AML-193 (cell line): ENCODE measurements around the gene ORC3.
A peak's percentile ranks its signal among the peaks of the same experiment; 100 is the strongest.
"Not testable (repeated sequence)": the region's sequence is repeated elsewhere in the genome, so short reads cannot be mapped to it uniquely, and the experiment has no call there.

Experiments
- DNase-seq, 2 experiments: peaks; one replicate each; lab custom pipeline; 2025; lab: John Stamatoyannopoulos, UW

The ORC3 gene

GRCh38 chr6:87600576-87600975 is 10.6 kb downstream of the ORC3 start:
- DNase-seq, result peak in 1 of 2 experiments; percentile 34

GRCh38 chr6:87606199-87606598 is 16.3 kb downstream of the ORC3 start:
- DNase-seq, result no peak

DNA sequence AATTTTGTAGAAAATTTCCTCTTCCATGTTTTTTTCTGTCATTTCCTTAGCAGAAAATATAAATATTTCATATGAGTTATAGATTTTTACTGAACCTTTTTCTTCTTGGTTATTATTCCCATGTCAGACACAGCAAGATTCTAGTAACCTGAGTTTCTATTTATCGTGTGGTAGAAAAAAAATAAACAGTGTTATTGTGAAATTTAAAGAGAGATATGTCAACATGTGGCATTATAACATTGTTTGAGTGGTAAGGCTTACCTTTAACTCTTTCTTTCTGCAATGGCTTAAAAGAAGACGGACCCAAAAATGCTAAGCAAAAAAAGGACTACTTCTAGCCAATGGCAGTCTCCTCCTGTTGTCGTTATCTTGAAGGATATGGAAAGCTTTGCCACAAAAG is 18.9 kb downstream of the ORC3 start:
- no peak for DNase-seq

DNA sequence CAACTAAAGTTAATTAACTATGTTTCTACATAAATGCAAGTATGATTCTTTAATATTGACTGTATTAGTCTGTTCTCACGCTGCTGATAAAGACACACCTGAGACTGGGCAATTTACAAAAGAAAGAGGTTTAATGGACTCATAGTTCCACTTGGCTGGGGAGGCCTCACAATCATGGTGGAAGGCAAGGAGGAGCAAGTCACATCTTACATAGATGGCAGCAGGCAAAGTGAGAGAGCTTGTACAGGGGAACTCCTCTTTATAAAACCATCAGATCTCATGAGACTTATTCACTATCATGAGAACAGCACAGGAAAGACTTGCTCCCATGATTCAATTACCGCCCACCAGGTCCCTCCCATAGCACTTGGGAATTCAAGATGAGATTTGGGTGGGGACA is 23.1 kb downstream of the ORC3 start:
- not testable (repeated sequence) for DNase-seq

DNA sequence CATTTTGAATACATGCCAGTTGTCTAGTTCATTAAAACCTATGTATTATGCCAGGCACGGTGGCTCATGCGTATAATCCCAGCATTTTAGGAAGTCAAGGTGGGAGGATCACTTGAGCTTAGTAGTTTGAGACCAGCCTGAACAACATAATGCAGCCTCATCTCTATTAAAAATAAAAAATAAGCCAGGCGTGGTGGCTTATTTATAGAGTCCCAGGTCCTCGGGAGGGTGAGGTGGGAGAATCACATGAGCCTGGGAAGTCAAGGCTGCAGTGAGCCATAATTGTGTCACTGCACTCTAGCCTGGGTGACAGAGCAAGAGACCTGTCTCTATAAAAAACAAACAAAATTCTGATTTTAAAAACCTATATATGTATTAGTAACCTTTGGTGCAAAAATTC is 27.5 kb downstream of the ORC3 start:
- DNase-seq, result no peak

GRCh38 chr6:87618531-87618930 is 28.6 kb downstream of the ORC3 start:
- no peak for DNase-seq

DNA sequence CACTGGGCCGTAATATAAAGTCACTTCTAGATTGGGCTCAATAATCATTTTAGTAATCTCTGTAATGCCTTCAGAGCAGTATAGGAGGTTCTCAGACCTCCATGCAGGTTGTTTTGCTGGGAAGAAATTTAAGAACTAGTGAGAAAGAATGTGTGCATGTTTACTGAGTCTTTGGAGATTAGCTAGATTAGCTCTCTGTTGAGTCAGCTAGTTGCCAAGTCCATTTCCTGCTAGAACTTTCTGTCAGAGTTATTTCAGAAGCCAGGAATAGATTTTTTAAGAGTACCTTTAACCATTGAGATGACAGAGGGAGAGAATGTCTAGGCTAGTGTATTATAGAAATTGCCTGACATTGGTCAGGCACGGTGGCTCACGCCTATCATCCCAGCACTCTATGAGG is 33.3 kb downstream of the ORC3 start:
- no peak for DNase-seq

GRCh38 chr6:87628424-87628823 is 38.5 kb downstream of the ORC3 start:
- peak in 1 of 2 experiments; percentile 15 for DNase-seq

GRCh38 chr6:87628881-87629280 is 38.9 kb downstream of the ORC3 start:
- peak; percentile 2 to 15 for DNase-seq

DNA sequence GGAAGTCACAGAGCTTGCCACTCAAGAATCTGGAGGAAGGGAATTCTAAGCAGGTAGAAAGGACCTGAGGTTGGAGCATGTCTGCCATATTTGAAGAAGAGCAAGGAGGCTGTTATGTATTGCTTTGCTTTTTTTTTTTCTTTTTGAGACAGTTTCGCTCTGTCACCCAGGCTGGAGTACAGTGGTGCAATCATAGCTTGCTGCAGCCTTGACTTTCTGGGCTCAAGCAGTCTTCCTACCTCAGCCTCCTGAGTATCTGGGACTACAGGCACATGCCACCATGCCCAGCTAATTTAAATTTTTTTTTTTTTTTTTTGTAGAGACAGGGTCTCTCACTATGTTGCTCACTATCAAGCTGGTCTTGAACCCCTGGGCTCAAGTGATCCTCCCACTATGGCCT is 40.8 kb downstream of the ORC3 start:
- DNase-seq, result no peak

GRCh38 chr6:87633851-87634250 is 43.9 kb downstream of the ORC3 start:
- DNase-seq, result no peak

GRCh38 chr6:87636315-87636714 is 46.4 kb downstream of the ORC3 start:
- DNase-seq, result no peak

DNA sequence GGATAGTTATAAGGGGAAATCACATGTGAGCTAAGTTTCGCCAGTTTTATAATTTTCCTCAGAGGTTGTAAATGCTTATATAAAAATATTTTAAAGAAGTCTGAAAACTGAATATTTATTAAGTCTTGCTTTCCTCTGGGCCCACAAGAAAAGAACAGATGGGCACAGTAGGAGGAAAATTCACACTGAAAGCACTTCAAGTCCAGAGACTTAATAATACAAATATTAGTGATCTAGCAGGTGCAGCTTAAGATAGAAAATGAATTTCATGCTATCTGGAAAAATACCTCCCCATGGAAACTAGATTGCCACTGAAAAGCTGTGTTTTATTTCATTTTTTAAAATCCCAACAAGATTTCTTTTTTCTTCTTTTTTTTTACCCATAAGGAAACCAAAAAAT is 47.2 kb downstream of the ORC3 start:
- no peak for DNase-seq

DNA sequence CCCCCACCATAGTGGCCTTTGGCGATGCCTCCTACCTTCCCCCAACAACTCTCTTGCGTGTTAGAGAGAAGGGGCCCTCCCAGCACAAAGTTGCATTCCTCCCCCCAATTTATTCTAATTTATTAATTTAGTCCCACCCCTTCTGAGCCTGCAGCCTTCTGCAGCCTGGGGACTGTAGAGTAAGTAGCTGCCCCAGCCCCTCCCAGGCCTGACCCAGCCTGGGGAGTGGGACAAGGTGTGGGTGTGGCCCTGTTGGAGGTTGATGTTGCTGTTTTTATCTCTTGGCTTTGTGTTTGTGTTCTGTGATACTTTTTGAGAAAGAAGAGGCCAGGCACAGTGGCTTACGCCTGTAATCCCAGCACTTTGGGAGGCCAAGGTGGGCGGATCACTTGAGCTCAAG is 49.4 kb downstream of the ORC3 start:
- no peak for DNase-seq

- DNase-seq, result no peak
These were observed 51.2 kb downstream of the ORC3 start for GRCh38 chr6:87641065-87641692.

- DNase-seq, result no peak
These were observed 55.1 kb downstream of the ORC3 start for GRCh38 chr6:87645080-87645479.

DNA sequence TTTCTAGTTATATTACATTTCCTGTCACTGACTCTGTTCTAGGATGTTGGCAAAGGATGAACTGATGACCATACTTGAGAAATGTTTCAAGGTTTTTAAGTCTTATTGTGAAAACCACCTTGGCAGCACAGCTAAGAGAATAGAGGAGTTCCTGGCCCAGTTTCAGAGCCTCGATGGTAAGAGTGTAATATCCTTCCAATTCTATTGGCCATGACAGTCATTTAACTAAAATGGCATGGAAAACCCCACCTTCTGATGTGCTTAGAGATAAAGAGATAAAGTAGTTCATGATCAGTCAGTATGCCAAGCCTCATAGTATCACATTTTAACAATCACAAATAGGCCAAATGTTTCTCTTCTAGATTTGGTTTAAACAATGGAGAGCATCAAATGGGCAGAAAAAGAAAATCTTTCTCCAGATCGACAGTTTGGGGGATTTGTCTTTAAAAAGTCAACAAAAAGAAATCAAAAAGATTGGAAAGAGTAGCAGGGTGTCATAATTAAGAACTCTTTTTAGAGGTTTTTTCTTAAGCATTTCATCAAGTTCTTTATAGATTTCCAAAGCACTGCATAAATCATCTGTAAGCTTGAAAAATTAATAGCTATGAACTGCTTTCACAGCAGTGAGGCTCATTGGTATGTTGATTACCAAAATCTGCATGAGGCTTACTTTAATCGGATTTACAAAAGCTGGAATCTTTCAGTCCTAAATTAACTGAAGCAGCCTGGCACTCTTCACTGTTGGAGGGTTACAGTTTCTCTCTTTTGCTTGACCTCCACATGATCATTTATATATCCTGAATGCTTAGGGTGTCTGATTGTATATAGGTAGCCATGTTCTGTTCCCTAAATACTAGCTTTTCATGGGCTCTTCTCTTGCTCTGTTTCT is 63.4 kb downstream of the ORC3 start:
- DNase-seq, result no peak

DNA sequence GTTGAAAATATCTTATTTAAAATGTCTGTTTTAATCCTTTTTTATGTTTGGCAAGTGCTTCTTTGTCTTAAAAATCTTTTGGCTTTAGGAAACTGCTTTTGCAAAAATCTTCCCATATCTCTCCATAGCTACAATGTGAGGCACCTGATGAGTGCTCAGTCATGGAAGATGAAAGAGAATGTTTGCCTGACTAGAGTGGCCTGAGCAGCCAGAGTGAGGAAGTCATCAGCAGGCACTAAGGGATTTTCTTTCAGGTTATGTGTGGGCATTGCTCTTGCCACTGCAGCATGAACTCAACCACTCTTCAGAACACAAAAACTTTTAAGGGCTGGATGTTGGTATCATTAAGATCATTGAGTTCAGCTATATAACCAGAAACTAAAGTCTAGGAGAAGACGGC is 64.2 kb downstream of the ORC3 start:
- DNase-seq, result no peak

DNA sequence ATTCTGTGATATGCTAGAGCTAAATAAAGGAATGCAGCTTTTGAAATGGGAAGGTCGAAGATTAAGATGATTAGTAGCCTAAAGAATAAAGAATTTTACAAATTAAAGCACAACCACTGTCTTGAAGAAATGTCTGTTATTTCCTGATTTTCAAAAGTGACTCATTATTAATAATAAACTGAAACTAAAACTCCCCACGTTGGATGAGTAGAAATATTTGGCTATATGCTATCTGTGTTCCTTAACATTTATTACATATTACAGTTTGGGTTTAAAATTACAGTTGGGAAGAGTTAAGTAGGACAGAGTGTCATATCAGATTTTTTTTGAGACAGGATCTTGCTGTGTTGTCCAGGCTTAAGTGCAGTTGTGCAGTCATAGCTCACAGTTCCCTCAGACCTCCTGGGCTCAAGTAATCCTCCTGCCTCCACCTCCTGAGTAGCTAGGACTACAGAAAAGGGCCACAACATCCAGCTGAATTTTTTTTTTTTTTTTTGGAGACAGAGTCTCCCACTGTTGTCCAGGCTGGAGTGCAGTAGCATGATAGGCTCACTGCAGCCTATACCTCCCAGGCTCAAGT is 65.0 kb downstream of the ORC3 start:
- no peak for DNase-seq

GRCh38 chr6:87655824-87656223 is 65.9 kb downstream of the ORC3 start:
- DNase-seq, result no peak

DNA sequence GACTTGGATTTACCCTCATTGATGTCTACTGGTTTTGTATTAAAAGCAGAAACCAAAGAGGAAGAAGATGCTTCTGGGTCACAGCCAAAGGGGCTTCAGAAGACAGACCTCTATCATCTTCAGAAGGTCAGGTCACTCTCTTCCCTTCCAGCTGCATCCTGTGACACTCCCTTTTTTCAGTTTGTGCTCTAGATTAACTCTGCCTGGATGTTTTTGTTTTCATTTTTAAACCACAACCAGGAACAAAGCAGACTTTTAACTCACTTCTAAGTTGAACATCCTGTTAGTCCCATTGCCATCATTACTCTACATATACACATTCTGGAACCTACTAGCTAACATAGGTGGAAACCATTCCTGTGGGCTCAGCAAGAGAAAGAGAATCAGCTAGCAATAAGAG is 66.9 kb downstream of the ORC3 start:
- DNase-seq, result no peak

DNA sequence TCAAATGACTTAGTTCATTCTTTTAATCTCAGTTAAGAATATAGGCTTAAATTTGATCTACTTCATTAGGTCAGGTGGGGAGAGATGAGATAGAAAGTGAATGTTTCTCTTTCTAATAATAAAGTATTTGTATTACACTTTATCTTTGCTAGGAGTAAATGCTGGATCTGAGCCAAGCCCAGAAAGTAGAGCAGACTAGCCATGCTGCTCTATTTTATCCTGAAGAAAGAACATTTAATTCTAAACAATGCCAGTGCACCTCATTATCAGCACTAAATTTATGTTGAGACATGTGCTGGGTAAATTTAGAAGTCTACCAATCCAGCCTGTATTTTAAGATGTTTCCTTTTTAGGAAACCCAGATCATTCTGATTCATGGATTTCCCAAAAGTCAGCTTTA is 68.6 kb downstream of the ORC3 start:
- no peak for DNase-seq

GRCh38 chr6:87660226-87660911 is 70.4 kb downstream of the ORC3 start:
- DNase-seq, result peak in 1 of 2 experiments; percentile 13
